GM10266 (cell line): ENCODE results near the gene ST6GALNAC2.
A peak's percentile ranks its signal among the peaks of the same experiment; 100 is the strongest.
"Not testable (repeated sequence)": the region's sequence is repeated elsewhere in the genome, so short reads cannot be mapped to it uniquely, and the experiment has no call there.

ENCODE experiments used
- DNase-seq: peaks from one replicate; pipeline ENCODE4 v3.0.0; 2012; ENCODE audit errors: extremely low spot score
- TF ChIP-seq, protein P1 (sequence below): IDR thresholded peaks from 2 replicates; pipeline ENCODE4 v1.5.1; 2012; ENCODE audit warnings: mild to moderate bottlenecking, low read depth; ENCODE audit not compliant: control insufficient read depth, insufficient read depth; ENCODE audit errors: missing control alignments

ST6GALNAC2 gene

DNA sequence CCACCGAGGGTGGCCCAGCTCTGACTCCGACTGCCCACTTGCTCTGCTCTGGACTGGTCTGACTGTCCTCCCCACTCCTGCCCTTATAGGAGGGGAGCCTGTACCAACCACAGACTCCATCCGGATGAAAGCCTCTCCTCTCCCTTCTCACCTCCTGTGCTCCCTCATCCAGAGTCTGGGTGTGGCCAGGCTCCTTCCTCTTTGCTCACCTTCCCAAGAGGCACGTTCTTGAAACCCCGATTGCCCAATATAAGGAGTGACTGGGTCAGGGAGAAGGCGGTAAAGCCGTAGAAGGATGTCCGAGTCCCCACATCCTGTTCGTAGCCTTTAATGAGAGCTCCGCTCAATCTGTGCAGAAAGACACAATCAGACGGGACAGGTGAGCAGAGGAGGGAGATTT, 40.8 kb upstream of the ST6GALNAC2 start:
- no peak for DNase-seq
- TF ChIP-seq, protein P1, sequence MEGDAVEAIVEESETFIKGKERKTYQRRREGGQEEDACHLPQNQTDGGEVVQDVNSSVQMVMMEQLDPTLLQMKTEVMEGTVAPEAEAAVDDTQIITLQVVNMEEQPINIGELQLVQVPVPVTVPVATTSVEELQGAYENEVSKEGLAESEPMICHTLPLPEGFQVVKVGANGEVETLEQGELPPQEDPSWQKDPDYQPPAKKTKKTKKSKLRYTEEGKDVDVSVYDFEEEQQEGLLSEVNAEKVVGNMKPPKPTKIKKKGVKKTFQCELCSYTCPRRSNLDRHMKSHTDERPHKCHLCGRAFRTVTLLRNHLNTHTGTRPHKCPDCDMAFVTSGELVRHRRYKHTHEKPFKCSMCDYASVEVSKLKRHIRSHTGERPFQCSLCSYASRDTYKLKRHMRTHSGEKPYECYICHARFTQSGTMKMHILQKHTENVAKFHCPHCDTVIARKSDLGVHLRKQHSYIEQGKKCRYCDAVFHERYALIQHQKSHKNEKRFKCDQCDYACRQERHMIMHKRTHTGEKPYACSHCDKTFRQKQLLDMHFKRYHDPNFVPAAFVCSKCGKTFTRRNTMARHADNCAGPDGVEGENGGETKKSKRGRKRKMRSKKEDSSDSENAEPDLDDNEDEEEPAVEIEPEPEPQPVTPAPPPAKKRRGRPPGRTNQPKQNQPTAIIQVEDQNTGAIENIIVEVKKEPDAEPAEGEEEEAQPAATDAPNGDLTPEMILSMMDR: no peak

DNA sequence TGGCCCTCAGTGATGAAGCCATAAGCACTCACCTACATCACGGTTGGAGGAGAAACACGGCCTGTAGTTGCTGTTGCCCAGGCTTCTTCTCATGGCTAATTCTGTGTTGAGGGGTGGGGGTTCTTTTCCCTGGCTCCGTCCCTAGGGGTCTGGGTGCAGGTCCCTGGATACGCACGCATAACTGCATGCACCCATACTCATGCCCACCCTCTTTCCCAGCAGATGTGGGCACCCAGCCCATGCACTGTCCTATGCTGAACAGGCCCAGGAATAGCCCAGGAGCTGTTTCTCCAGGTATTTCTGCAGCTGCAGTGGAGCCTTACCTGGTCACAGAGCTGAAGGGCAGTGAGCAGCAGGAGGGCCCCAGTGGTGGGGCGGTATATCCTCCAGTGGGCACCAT, 39.8 kb upstream of the ST6GALNAC2 start:
- no peak for DNase-seq
- TF ChIP-seq, protein P1: no peak

DNA sequence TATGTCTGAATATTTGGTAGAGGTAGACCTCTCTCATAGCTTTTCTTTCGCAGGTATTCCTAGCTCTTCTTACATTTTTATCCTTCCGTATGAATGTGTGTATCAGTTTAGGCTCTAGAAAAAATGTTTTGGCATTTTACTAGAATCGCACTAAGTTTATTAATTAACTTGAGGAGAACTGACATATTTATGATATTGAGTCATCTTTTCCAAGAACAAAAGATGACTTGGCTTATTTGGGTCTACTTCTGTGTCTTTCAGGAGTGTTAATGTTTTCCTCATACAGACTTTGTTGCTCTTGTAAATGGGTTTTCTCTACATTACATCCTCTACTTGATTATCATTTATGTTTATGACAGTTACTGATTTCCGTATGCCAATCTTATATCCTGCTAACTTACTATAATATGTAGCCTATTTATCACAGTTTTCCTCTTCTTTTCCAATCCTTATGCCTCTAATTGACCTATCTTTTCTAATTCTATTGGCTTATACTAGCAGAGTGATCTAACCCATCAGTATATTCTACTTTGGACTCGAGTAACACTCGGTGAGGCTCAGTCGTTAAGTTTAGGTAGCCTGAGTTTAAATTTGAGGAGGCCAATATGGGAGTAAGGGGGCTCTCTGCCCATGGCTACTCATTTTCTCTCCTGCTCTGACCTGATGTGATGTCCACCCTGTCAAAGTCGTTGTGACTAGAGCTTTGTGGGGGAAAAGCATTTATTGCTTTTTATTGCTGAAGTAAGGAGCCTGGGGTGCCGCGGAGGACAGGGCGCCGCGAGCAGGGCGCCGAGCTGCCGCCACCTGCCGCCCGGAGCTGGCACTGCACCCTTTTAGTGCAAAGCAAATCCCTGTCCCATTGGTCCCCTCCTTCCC, 37.8 kb upstream of the ST6GALNAC2 start:
- TF ChIP-seq, protein P1: peak; percentile 96
- peak; percentile 86 for DNase-seq

DNA sequence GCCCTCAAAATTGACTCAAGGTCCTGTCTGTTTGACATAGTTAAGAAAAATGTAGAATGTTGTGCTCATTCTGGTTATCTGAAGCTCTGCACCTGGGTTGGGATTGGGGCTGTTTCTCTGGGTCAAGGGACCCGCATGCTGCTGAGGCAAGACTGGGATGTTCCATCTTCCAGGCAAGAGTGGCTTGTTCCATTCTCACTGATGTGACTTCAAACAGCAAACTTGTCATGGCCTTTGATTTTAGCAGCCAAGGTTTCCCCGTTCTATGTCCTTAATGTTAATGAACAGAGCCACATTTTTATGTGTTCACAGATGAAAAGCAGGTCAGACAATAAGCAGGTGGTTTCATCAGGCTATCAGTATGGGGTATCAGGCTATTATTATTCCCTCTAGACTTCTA, 32.2 kb upstream of the ST6GALNAC2 start:
- DNase-seq: no peak
- TF ChIP-seq, protein P1: no peak

DNA sequence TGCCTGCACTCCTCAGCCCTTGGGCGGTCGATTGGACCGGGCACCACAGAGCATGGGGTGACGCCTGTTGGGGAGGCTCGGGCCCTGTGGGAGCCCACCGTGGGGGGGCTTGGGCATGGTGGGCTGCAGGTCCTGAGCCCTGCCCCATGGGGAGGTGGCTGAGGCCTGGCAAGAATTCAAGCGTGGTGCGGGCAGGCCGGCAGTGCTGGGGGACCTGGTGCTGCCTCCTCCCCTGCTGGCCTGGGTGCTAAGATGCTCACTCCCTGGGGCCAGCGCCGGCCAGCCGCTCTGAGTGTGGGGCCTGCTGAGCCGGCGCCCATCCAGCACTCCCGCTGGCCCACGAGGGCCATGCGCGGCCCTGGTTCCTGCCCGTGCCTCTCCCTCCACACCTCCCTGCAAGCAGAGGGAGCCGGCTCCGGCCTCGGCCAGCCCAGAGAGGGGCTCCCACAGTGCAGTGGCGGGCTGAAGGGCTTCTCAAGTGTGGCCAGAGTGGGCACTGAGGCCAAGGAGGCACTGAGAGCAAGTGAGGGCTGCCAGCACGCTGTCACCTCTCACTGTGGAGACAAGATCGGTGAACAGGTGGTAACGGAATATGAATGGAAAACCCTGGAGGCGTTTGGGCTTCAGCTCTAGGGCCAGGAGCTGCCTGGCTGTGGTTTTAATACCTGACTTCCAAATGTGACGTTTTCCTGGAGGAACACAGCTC, 29.4 kb upstream of the ST6GALNAC2 start:
- no peak for DNase-seq
- TF ChIP-seq, protein P1: no peak

DNA sequence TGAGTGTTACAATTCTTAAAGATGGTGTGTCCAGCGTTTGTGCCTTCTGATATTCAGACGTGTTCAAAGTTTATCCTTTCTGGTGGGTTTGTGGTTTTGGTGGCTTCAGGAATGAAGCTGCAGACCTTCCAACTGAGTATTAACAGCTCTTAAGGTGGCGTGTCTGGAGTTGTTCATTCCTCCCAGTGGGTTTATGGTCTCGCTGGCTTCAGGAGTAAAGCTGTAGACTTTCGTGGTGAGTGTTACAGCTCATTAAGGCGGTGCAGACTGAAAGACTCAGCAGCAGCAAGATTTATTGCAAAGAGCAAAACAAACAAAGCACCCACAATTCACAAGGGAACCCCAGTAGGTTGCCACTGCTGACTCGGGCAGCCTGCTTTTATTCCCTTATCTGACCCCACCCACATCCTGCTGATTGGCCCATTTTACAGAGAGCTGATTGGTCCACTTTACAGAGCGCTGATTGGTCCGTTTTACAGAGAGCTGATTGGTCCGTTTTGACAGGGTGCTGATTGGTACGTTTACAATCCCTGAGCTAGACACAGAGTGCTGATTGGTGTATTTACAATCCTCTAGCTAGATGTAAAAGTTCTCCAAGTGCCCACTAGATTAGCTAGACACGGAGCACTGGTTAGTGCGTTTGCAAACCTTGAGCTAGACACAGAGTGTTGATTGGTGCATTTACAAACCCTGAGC, 28.6 kb upstream of the ST6GALNAC2 start:
- not testable (repeated sequence) for DNase-seq

DNA sequence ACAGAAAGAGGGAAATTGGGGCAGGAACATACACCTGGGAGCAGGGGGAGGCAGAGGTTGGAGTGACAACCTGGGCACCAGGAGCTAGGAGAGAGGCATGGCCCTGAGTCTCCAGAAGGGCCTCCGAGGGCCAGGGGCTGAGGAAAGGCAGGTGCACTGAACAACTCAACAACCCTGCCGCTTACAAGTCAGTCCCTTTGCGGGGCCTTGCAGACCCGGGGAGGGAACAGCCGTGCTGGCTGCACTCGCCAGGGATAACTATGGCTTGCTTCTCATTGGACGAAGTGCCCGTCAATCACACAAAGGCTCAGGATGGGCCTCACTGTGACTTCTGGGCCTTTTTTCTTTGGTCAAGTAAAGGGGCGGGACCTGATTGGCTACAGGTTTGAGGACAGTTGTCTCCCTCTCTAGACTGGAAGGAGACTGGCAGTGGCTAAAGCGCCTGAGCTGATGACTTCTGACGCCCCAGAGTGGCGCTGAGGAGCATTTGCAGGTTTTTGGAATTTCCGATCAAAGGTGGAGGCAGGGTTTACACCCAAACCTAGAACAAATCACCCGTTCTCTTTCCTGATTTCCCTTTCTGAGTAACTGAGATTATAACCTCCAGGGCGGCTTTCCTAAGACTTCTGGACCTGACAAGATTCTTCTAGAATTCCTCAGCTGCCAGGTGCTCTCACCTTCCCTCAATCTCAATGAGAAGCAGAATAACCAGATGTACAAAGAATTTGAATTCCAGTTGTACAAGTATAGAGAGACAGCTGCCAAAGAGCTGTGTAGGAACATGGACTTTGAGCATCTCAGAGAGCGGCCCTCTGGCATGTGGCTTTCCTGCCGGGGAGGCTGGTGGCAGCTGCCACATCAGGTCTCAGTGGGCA, 27.6 kb upstream of the ST6GALNAC2 start:
- no peak for DNase-seq
- TF ChIP-seq, protein P1: no peak
